HCT116 (cell line): Measurements from ENCODE around the gene GRID2. TPM values are rescaled to one million over a fixed set of nuclear protein-coding genes. Genes with fewer than 3 reads are reported as not detected.

Experiments used
- ATAC-seq: fragments of 200-7000 bp; cut with Tn5 transposase; 2 replicates; pipeline ENCODE4 v1.9.1; 2020; ENCODE audit warnings: mild to moderate bottlenecking, moderate library complexity
- BruUV-seq: library from RNA; stranded (reverse); fragments of 400-500 nt; replicated peaks from 2 replicates; lab custom pipeline; 2021; lab: Mats Ljungman, UMichigan
- CTCF ChIA-PET: fragments of 300-600 bp; sonication (Branson Sonifier 250); formaldehyde crosslinking; loops from one replicate; lab custom pipeline; 2021; ENCODE audit warnings: antibody characterized with exemption; lab: Charles Lee
- POLR2A ChIA-PET: fragments of 300-600, 350-600 bp; sonication (Branson Sonifier 250); formaldehyde crosslinking; loops from one replicate; lab custom pipeline; 2021; ENCODE audit warnings: antibody characterized with exemption; lab: Charles Lee
- RAD21 ChIA-PET, 2 experiments: fragments of 300-600 bp; sonication (Branson Sonifier 250); formaldehyde crosslinking; loops; one replicate each; lab custom pipeline; 2023; ENCODE audit warnings: low total read pairs in 2 of 2; ENCODE audit not compliant: uncharacterized antibody in 2 of 2, unreplicated experiment in 2 of 2, low non-redundant PET in 1 of 2; lab: Charles Lee
- DNase-seq: peaks from one replicate; pipeline ENCODE4 v3.0.0-alpha.2; 2010; ENCODE audit warnings: low read depth, low spot score
- H2AFZ ChIP-seq: fragments of 200-600 bp; shearing (Covaris generic), sonication (generic); 2 replicates; pipeline ENCODE4 v1.6.1; 2017; ENCODE audit warnings: low read depth, mixed run types, mixed read lengths, antibody characterized with exemption, low read length; ENCODE audit not compliant: poor library complexity, severe bottlenecking
- H3K27ac ChIP-seq: 2 replicates; pipeline ENCODE4 v1.5.1; 2012; ENCODE audit warnings: low read depth, low read length
- H3K27me3 ChIP-seq: fragments of 200-600 bp; sonication (generic); 2 replicates; pipeline ENCODE4 v1.6.1; 2016; ENCODE audit warnings: mixed run types, low read length, mixed read lengths; ENCODE audit not compliant: insufficient read depth
- H3K36me3 ChIP-seq, 2 experiments: fragments of 200-500 bp in 1 of 2; fragments of 200-600 bp in 1 of 2; sonication (Bioruptor generic) in 1 of 2; sonication (generic) in 1 of 2; 2 replicates each; pipeline versions ENCODE4 v1.5.1 to v1.6.1; 2014 to 2016; ENCODE audit warnings: low read length in 2 of 2, inconsistent platforms in 1 of 2, mixed read lengths in 1 of 2, mixed run types in 1 of 2; ENCODE audit not compliant: insufficient read depth in 2 of 2, control insufficient read depth in 1 of 2
- H3K4me1 ChIP-seq, 2 experiments: fragments of 200-600 bp in 1 of 2; sonication (generic) in 1 of 2; 2 replicates each; pipeline versions ENCODE4 v1.5.1 to v1.6.1; 2012 to 2017; ENCODE audit warnings: low read length in 2 of 2, inconsistent platforms in 1 of 2, mild to moderate bottlenecking in 1 of 2, mixed read lengths in 1 of 2, mixed run types in 1 of 2, moderate library complexity in 1 of 2; ENCODE audit not compliant: insufficient read depth in 2 of 2, control insufficient read depth in 1 of 2
- H3K4me2 ChIP-seq: fragments of 200-600 bp; sonication (generic); 2 replicates; pipeline ENCODE4 v1.6.1; 2017; ENCODE audit warnings: mixed run types, low read length, mixed read lengths
- H3K4me3 ChIP-seq, 2 experiments: fragments of 200-600 bp in 1 of 2; sonication (generic) in 1 of 2; replicated peaks in 1 of 2; 2 replicates each; pipeline ENCODE4 v1.5.1; 2011 to 2016; ENCODE audit warnings: low read length in 2 of 2, control low read depth in 1 of 2, low read depth in 1 of 2, mild to moderate bottlenecking in 1 of 2, mixed read lengths in 1 of 2, mixed run types in 1 of 2
- H3K79me2 ChIP-seq: fragments of 200-600 bp; sonication (generic); 2 replicates; pipeline ENCODE4 v1.6.1; 2017; ENCODE audit warnings: mild to moderate bottlenecking, mixed run types, low read length, moderate library complexity, mixed read lengths; ENCODE audit not compliant: insufficient read depth
- H3K9ac ChIP-seq: fragments of 200-600 bp; sonication (generic); 2 replicates; pipeline ENCODE4 v1.6.1; 2016; ENCODE audit warnings: low read length, mixed read lengths
- H3K9me2 ChIP-seq: fragments of 200-600 bp; sonication (generic), shearing (Covaris generic); 2 replicates; pipeline ENCODE4 v1.6.1; 2017; ENCODE audit warnings: mixed run types, mild to moderate bottlenecking, moderate library complexity; ENCODE audit not compliant: insufficient read depth
- H3K9me3 ChIP-seq, 2 experiments: fragments of 200-500 bp in 1 of 2; fragments of 200-600 bp in 1 of 2; sonication (Bioruptor generic) in 1 of 2; sonication (generic) in 1 of 2; 2 replicates each; pipeline ENCODE4 v1.6.1; 2014 to 2017; ENCODE audit warnings: low read length in 2 of 2, mixed read lengths in 2 of 2, inconsistent platforms in 1 of 2, low read depth in 1 of 2, mild to moderate bottlenecking in 1 of 2, mixed run types in 1 of 2, moderate library complexity in 1 of 2; ENCODE audit not compliant: control insufficient read depth in 1 of 2, insufficient read depth in 1 of 2
- H4K20me1 ChIP-seq: fragments of 200-600 bp; sonication (generic), shearing (Covaris generic); 2 replicates; pipeline ENCODE4 v1.6.1; 2017; ENCODE audit warnings: mixed run types, mild to moderate bottlenecking, moderate library complexity; ENCODE audit not compliant: insufficient read depth
- CBX3 ChIP-seq: IDR thresholded peaks from 2 replicates; pipeline ENCODE4 v1.6.1; 2012; ENCODE audit warnings: low read depth
- CTCF ChIP-seq, 3 experiments: fragments of 200-600 bp in 1 of 3; sonication (generic) in 1 of 3; IDR thresholded peaks in 2 of 3; conservative IDR thresholded peaks in 1 of 3; 2 replicates each; pipeline ENCODE4 v1.5.1; 2012 to 2017; ENCODE audit warnings: low read depth in 2 of 3, low read length in 2 of 3, antibody characterized with exemption in 1 of 3, borderline replicate concordance in 1 of 3, control low read depth in 1 of 3, mild to moderate bottlenecking in 1 of 3, mixed read lengths in 1 of 3, mixed run types in 1 of 3, moderate library complexity in 1 of 3; ENCODE audit not compliant: insufficient read depth in 1 of 3
- EGR1 ChIP-seq: IDR thresholded peaks from 2 replicates; pipeline ENCODE4 v1.6.1; 2012; ENCODE audit warnings: low read depth
- ELF1 ChIP-seq: IDR thresholded peaks from 2 replicates; pipeline ENCODE4 v1.6.1; 2012; ENCODE audit warnings: low read depth, borderline replicate concordance
- EZH2 ChIP-seq: fragments of 200-600 bp; sonication (generic); IDR thresholded peaks from 2 replicates; pipeline ENCODE4 v1.6.1; 2017; ENCODE audit warnings: antibody characterized with exemption, mixed run types
- FOSL1 ChIP-seq: IDR thresholded peaks from 2 replicates; pipeline ENCODE4 v1.6.1; 2012; ENCODE audit warnings: low read depth
- JUND ChIP-seq: IDR thresholded peaks from 2 replicates; pipeline ENCODE4 v1.6.1; 2012
- RAD21 ChIP-seq: IDR thresholded peaks from 2 replicates; pipeline ENCODE4 v1.6.1; 2012; ENCODE audit warnings: low read depth, mild to moderate bottlenecking
- SIN3A ChIP-seq: IDR thresholded peaks from 2 replicates; pipeline ENCODE4 v1.6.1; 2012; ENCODE audit warnings: low read depth
- SP1 ChIP-seq: IDR thresholded peaks from 2 replicates; pipeline ENCODE4 v1.6.1; 2012; ENCODE audit warnings: low read depth
- SRF ChIP-seq: IDR thresholded peaks from 2 replicates; pipeline ENCODE4 v1.6.1; 2012; ENCODE audit warnings: low read depth
- TCF7L2 ChIP-seq: IDR thresholded peaks from 2 replicates; pipeline ENCODE4 v1.7.0; 2011; ENCODE audit warnings: borderline replicate concordance, inconsistent platforms; ENCODE audit not compliant: insufficient read depth, insufficient read length; ENCODE audit errors: extremely low read depth
- ZFX ChIP-seq: fragments of 450-650 bp; IDR thresholded peaks from 2 replicates; pipeline ENCODE4 v1.6.1; 2017
- intact Hi-C: fragments of 100-400 bp; cut with micrococcal nuclease; formaldehyde crosslinking; loops from 2 replicates; pipeline ENCODE4 v1.10.0; 2022
- total RNA-seq: library from RNA; stranded (reverse); gene quantifications from one replicate; pipeline ENCODE4 v1.2.1, GENCODE V29; 2021; ENCODE audit not compliant: unreplicated experiment
- TF ChIP-seq, protein P1 (sequence below): IDR thresholded peaks from 2 replicates; pipeline ENCODE4 v1.6.1; 2012

The GRID2 gene
- total RNA-seq, 1 experiment from 2014 or later, result not detected

GRCh38 chr4:92263575-92263974 is 40.2 kb upstream of the GRID2 start:
- ChIA-PET CTCF (no interaction called here), RAD21 (no interaction called here), POLR2A (no interaction called here)
- Histone ChIP-seq H3K4me2 (no peak overlapping the region), H3K9ac (no peak overlapping the region), H3K79me2 (no peaks in the 10 kb centered on the region), H3K9me2 (no peaks in the 10 kb centered on the region), H3K27ac (no peak overlapping the region), H3K4me1 (no peaks in the 10 kb centered on the region), H3K27me3 (no peaks in the 10 kb centered on the region), H2AFZ (peak overlapping the region; percentile 19), H4K20me1 (no peaks in the 10 kb centered on the region), H3K9me3 (no peaks in the 10 kb centered on the region; a peak in 1 of 4 replicates), H3K36me3 (no peaks in the 10 kb centered on the region), H3K4me3 (no peak overlapping the region)
- BruUV-seq, result no TSS peak
- ATAC-seq (no peak), DNase-seq (no peak)
- intact Hi-C loops, result no loop called here
- TF ChIP-seq FOSL1, result no peak
- TF ChIP-seq JUND, result no peak
- TF ChIP-seq SIN3A, result no peak
- TF ChIP-seq ELF1, result no peak
- no peak for TF ChIP-seq EGR1
- TF ChIP-seq, protein P1, sequence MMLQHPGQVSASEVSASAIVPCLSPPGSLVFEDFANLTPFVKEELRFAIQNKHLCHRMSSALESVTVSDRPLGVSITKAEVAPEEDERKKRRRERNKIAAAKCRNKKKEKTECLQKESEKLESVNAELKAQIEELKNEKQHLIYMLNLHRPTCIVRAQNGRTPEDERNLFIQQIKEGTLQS, result no peak
- TF ChIP-seq EZH2, result no peak
- no peak for TF ChIP-seq ZFX
- no peak for TF ChIP-seq CBX3
- no peak for TF ChIP-seq SRF
- no peak for TF ChIP-seq RAD21
- no peak for TF ChIP-seq TCF7L2
- no peak for TF ChIP-seq SP1
- no peak for TF ChIP-seq CTCF (IDR thresholded peaks at IDR 0.05 in 2 of 3, conservative IDR thresholded peaks at IDR 0.05 in 1 of 3; ENCODE audit: borderline replicate concordance in 1 of 3, insufficient read depth in 1 of 3, low read depth in 2 of 3, low read length in 2 of 3)
